AG04449 (cell line): ENCODE measurements around the gene LRP2.

Source experiments
- CTCF ChIA-PET: fragments of 350-600 bp; formaldehyde crosslinking; extraction: SDS; loops from one replicate; lab custom pipeline; 2021; ENCODE audit warnings: antibody characterized with exemption; lab: Yijun Ruan, JAX
- POLR2A ChIA-PET: fragments of 400-600, 350-600 bp; formaldehyde crosslinking; extraction: SDS; loops from one replicate; lab custom pipeline; 2020; ENCODE audit warnings: antibody characterized with exemption, inconsistent platforms; lab: Yijun Ruan, JAX
- DNase-seq: peaks from one replicate; pipeline ENCODE4 v3.0.0-alpha.2; 2010; ENCODE audit warnings: low read depth, low spot score
- H3K4me3 ChIP-seq: 2 replicates; pipeline ENCODE4 v1.5.1; 2011; ENCODE audit warnings: low read depth, mild to moderate bottlenecking, control low read depth, low read length
- CTCF ChIP-seq: IDR thresholded peaks from one replicate; pipeline ENCODE4 v1.5.1; 2011; ENCODE audit warnings: mild to moderate bottlenecking, moderate library complexity, low read length, control low read depth, inconsistent platforms; ENCODE audit not compliant: insufficient read depth; ENCODE audit errors: missing control alignments

LRP2 gene

DNA sequence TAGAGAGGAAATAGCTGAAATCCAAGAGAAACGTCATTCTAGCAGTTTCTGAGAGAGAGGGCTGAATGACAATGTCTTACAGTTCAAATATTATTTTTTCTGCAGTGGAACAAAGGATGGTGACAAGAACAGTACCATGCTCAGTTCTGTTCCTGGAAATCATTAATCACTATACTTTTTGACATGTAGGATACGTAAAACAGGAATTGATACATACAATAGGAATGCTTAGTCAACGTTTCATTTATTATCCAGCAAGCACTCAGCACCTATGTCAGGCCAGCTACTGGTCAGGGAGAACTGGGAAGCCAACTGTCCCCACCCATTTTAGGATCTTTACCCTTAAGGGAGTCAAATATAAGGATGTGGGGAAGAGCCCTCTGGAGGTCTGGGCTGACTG is 178.3 kb downstream of the LRP2 start:
- no peak for DNase-seq
- no peak for TF ChIP-seq CTCF
- ChIA-PET CTCF (no interaction called here), POLR2A (no interaction called here)
- H3K4me3 ChIP-seq, result no peak overlapping the region

GRCh38 chr2:169182573-169182972 is 179.8 kb downstream of the LRP2 start:
- ChIA-PET CTCF (no interaction called here), POLR2A (no interaction called here)
- DNase-seq, result no peak
- no peak for TF ChIP-seq CTCF
- no peak overlapping the region for H3K4me3 ChIP-seq

GRCh38 chr2:169178804-169179390 is 183.4 kb downstream of the LRP2 start:
- CTCF ChIA-PET, result no interaction called here
- POLR2A ChIA-PET, result no interaction called here
- TF ChIP-seq CTCF, result no peak
- DNase-seq, result no peak
- no peak overlapping the region for H3K4me3 ChIP-seq

DNA sequence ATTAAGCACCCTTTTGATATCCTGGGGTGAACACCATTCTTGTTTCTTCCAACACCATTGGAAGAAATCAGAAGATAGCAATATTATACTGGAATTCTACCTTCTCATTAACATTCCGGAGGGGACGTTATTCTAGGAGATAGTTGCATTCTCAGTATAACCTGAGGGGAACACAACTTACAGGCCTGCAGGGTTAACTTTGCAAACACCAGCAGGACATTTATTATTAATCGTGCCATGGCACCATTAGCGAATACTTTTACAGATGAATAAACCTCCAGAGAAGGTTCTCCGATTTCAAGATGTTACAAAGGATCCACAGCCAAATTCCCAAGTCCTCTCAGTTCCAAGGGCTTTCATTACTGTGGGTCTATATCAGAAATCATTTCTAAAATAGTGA is 184.0 kb downstream of the LRP2 start:
- ChIA-PET POLR2A (no interaction called here), CTCF (no interaction called here)
- no peak for TF ChIP-seq CTCF
- no peak overlapping the region for H3K4me3 ChIP-seq
- no peak for DNase-seq

GRCh38 chr2:169175112-169175511 is 187.2 kb downstream of the LRP2 start:
- POLR2A ChIA-PET, result no interaction called here
- CTCF ChIA-PET, result no interaction called here
- no peak for DNase-seq
- no peak overlapping the region for H3K4me3 ChIP-seq
- TF ChIP-seq CTCF, result no peak

DNA sequence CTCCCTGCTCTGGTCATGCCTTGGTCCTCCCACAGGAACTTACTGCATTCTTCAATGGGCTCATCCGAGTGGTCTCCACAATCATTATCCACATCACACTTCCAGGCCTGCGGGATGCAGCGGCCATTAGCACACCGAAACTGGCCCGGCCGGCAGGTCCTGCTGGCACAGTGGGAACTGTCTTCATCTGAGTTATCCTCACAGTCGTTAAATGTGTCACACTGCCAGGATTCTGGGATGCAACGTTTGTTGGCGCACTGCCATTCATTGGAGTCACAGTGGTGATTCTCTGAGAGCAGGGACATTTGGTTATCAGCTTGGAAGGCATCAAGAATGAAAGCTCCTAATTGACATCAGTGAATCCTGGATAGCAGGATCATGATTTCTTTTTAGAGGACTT is 188.5 kb downstream of the LRP2 start:
- TF ChIP-seq CTCF, result no peak
- ChIA-PET CTCF (no interaction called here), POLR2A (no interaction called here)
- no peak overlapping the region for H3K4me3 ChIP-seq
- DNase-seq, result no peak
